DND-41 (cell line): ENCODE measurements around the gene BBC3.

Experiments used
- ATAC-seq: fragments of 200-7000 bp; cut with Tn5 transposase; 3 replicates; pipeline ENCODE4 v1.9.1; 2021; ENCODE audit warnings: low read depth; ENCODE audit not compliant: insufficient read depth
- DNase-seq: peaks from one replicate; pipeline ENCODE4 v3.0.0-alpha.2; 2020
- H2AFZ ChIP-seq: 2 replicates; pipeline ENCODE4 v1.6.0; 2012; ENCODE audit warnings: low read depth, low read length
- H3K27ac ChIP-seq: 2 replicates; pipeline ENCODE4 v1.5.1; 2012; ENCODE audit warnings: low read length, inconsistent platforms
- H3K27me3 ChIP-seq: fragments of 200-600 bp; sonication (generic); 2 replicates; pipeline ENCODE4 v1.6.0; 2012; ENCODE audit warnings: low read length, mild to moderate bottlenecking, inconsistent platforms; ENCODE audit not compliant: insufficient read depth, poor library complexity
- H3K36me3 ChIP-seq: 2 replicates; pipeline ENCODE4 v1.5.1; 2012; ENCODE audit warnings: low read length, inconsistent platforms; ENCODE audit not compliant: insufficient read depth
- H3K4me1 ChIP-seq: 2 replicates; pipeline ENCODE4 v1.5.1; 2012; ENCODE audit warnings: mild to moderate bottlenecking, low read length; ENCODE audit not compliant: insufficient read depth
- H3K4me2 ChIP-seq: 2 replicates; pipeline ENCODE4 v1.6.0; 2012; ENCODE audit warnings: mild to moderate bottlenecking, moderate library complexity, low read length, inconsistent platforms; ENCODE audit not compliant: insufficient read depth
- H3K4me3 ChIP-seq, 2 experiments: fragments of 200-600 bp in 1 of 2; shearing (Covaris generic) in 1 of 2; 2 replicates each; pipeline ENCODE4 v1.5.1; 2012 to 2016; ENCODE audit warnings: inconsistent platforms in 2 of 2, low read length in 2 of 2, mild to moderate bottlenecking in 2 of 2, low read depth in 1 of 2, moderate library complexity in 1 of 2
- H3K79me2 ChIP-seq: 2 replicates; pipeline ENCODE4 v1.6.0; 2012; ENCODE audit warnings: low read length, inconsistent platforms; ENCODE audit not compliant: insufficient read depth
- H3K9ac ChIP-seq: 2 replicates; pipeline ENCODE4 v1.6.0; 2012; ENCODE audit warnings: low read depth, mild to moderate bottlenecking, inconsistent platforms, low read length, moderate library complexity
- H3K9me3 ChIP-seq: 2 replicates; pipeline ENCODE4 v1.5.1; 2012; ENCODE audit warnings: low read length, moderate library complexity, mild to moderate bottlenecking, inconsistent platforms; ENCODE audit not compliant: insufficient read depth, severe bottlenecking
- H4K20me1 ChIP-seq: 2 replicates; pipeline ENCODE4 v1.6.0; 2012; ENCODE audit warnings: low read length; ENCODE audit not compliant: insufficient read depth
- EZH2 ChIP-seq: IDR thresholded peaks from 3 replicates; pipeline ENCODE4 v1.6.1; 2012; ENCODE audit warnings: borderline replicate concordance, low read depth, mild to moderate bottlenecking, moderate library complexity, low read length, inconsistent platforms; ENCODE audit not compliant: severe bottlenecking
- TF ChIP-seq, protein P1 (sequence below): IDR thresholded peaks from 2 replicates; pipeline ENCODE4 v1.5.1; 2012; ENCODE audit warnings: borderline replicate concordance, low read length, moderate library complexity, mild to moderate bottlenecking; ENCODE audit not compliant: poor library complexity, severe bottlenecking; ENCODE audit errors: extremely low read depth

Gene BBC3

DNA sequence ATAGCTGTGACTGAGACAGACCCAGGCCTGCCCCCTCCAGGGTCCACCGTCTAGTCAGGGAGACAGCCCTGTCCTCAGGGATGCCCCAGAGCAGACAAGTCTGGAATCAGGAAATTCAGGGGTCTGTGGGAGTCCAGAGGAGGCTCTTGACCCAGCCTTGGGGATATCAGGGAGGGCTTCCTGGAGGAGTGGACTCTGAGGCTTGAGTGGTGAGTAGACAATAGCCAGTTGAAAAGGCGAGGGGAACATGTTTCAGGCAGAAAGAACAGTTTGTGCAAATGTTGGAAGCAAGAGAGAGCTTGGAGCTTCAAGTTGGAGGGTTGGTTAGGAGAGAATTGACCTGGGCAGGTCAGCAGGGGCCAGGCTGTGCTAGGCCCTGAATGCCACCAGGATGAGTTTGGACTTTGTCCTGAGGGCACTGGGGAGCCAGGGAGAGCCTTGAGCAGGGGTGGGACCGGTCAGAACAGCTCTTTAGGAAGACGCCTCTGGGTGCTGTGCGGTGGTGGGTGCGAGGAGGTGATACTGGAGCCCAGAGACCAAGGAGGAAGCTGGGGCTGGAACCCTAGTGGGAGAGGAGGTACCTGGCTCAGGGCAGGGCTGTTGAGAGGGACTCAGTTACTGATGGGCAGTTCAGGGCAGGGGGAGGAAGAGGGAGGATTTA is 28.0 kb upstream of the BBC3 start:
- Histone ChIP-seq H3K27me3 (no peaks in the 10 kb centered on the region), H3K4me1 (peaks cover 26% of the 10 kb centered on the region), H3K4me3 (peak overlapping the region in 1 of 2 experiments; percentile 76; a peak in 1 of 4 replicates), H3K9me3 (no peaks in the 10 kb centered on the region), H3K27ac (no peak overlapping the region), H3K9ac (peak overlapping the region; percentile 68), H3K36me3 (peaks cover 40% of the 10 kb centered on the region), H2AFZ (no peak overlapping the region), H3K79me2 (peaks cover 13% of the 10 kb centered on the region), H4K20me1 (0 out of 2 replicates have a peak, but pooled peaks cover 5% of the 10 kb centered on the region), H3K4me2 (peak overlapping the region; percentile 99; the same call in 1 of the 2 replicates)
- no peak for ATAC-seq
- DNase-seq, result no peak
- TF ChIP-seq EZH2, result no peak
- TF ChIP-seq, protein P1, sequence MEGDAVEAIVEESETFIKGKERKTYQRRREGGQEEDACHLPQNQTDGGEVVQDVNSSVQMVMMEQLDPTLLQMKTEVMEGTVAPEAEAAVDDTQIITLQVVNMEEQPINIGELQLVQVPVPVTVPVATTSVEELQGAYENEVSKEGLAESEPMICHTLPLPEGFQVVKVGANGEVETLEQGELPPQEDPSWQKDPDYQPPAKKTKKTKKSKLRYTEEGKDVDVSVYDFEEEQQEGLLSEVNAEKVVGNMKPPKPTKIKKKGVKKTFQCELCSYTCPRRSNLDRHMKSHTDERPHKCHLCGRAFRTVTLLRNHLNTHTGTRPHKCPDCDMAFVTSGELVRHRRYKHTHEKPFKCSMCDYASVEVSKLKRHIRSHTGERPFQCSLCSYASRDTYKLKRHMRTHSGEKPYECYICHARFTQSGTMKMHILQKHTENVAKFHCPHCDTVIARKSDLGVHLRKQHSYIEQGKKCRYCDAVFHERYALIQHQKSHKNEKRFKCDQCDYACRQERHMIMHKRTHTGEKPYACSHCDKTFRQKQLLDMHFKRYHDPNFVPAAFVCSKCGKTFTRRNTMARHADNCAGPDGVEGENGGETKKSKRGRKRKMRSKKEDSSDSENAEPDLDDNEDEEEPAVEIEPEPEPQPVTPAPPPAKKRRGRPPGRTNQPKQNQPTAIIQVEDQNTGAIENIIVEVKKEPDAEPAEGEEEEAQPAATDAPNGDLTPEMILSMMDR, result no peak

DNA sequence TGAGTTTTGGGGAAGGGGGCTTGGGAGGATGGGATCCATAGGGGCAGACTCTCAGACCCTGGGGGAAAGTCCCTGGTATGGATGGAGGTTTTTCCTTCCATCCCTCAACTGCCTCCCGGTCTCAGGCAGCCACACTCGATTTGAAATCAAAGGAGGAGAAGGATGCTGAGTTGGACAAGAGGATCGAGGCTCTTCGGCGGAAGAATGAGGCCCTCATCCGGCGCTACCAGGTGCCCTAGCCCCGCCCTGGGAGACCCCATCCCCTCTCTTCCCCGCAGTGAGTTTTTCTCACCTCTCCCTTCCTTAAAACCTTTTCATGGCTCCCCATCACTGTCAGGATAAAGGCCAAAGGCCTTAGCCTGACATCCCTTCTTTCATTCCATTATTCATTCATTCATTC is 27.4 kb upstream of the BBC3 start:
- Histone ChIP-seq H3K79me2 (peaks cover 13% of the 10 kb centered on the region), H3K4me2 (peak overlapping the region; percentile 99), H3K4me3 (peak overlapping the region; percentile 37 to 76; a peak in 3 of 4 replicates), H3K27ac (peak overlapping the region; percentile 80), H3K36me3 (peaks cover 40% of the 10 kb centered on the region), H4K20me1 (0 out of 2 replicates have a peak, but pooled peaks cover 5% of the 10 kb centered on the region), H3K9me3 (no peaks in the 10 kb centered on the region), H3K4me1 (peaks cover 26% of the 10 kb centered on the region), H3K9ac (peak overlapping the region; percentile 68), H3K27me3 (no peaks in the 10 kb centered on the region), H2AFZ (no peak overlapping the region)
- DNase-seq, result no peak
- ATAC-seq, result no peak
- TF ChIP-seq, protein P1, result no peak
- no peak for TF ChIP-seq EZH2

DNA sequence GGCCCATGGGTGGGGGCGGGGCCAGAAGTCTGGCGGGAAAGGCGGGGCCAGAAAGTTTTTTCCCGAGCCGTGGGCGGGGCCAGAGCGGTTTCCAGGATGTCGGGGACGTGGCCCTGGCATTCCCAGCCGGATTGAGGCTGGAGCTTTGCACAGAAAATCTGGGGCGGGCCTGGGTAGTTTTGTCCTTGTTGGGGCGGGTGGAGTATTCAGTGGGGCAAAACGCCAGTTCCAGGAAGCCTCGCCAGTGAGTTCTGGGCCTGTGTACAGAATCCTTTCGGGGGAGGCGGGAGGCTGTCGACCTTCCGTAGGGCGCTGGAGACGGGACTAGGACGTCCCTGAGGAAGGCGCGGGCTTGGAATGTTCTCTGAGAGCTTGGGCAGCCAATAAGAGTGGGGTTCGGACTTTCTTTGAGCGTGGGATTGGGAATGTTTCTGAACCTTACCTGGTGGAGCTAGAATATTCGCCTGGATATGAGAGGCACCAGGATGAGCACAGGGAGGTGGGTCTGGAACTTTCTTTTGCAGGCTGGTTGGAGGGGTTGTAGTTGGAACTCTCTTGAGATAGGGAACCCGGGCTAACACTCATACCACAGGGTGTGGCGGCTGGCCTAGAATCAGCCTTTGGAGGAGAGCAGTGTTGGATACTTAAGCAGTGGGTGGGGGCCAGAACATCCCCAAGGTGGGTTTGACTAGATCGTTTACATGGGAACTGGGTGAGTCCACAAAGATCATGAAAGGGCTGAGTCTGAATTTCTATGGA is 26.6 kb upstream of the BBC3 start:
- H3K36me3 ChIP-seq, result peaks cover 34% of the 10 kb centered on the region
- peak overlapping the region; percentile 99 for H3K4me2 ChIP-seq
- no peaks in the 10 kb centered on the region for H3K9me3 ChIP-seq
- H3K27ac ChIP-seq, result peak overlapping the region; percentile 80
- TF ChIP-seq, protein P1, result no peak
- no peak for TF ChIP-seq EZH2
- DNase-seq (no peak), ATAC-seq (peak; percentile 23)
- H3K4me1 ChIP-seq, result peaks cover 26% of the 10 kb centered on the region
- H3K79me2 ChIP-seq, result peaks cover 13% of the 10 kb centered on the region
- H4K20me1 ChIP-seq, result 0 out of 2 replicates have a peak, but pooled peaks cover 5% of the 10 kb centered on the region
- H3K27me3 ChIP-seq, result no peaks in the 10 kb centered on the region
- H3K4me3 ChIP-seq, result peak overlapping the region; percentile 37 to 76
- H3K9ac ChIP-seq, result peak overlapping the region; percentile 68
- H2AFZ ChIP-seq, result peak overlapping the region; percentile 68
